ENCODE results near the gene FOXRED1.

Gene FOXRED1

DNA sequence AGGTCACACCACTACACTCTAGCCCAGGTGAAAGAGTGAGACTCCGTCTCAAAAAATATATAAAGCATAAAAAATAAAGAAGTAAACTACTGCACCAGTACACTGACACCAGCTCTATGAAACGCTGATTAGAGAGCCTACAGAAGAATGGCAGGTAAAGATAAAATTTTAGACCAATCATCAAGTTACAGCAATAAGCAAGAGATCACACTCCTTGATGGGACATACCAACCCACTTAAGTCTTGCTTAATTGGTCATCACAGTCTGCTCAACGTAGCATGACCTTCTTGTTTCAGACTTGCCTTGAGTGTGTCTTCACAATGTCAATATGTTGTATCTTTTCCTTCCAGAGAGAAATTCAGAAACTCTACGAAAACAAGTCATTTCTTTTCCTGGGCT is 12.7 kb upstream of the FOXRED1 start:
- DNase-seq (ENCODE audit: low spot score), result no peak
- Mint-ChIP-seq H3K4me3 (no peak overlapping the region), H3K36me3 (ENCODE audit: low read depth) (peaks cover 14% of the 10 kb centered on the region), H3K4me1 (ENCODE audit: low read depth) (no peaks in the 10 kb centered on the region), H3K9me3 (no peaks in the 10 kb centered on the region), H3K27me3 (ENCODE audit: low read depth) (no peaks in the 10 kb centered on the region), H3K27ac (no peak overlapping the region)

DNA sequence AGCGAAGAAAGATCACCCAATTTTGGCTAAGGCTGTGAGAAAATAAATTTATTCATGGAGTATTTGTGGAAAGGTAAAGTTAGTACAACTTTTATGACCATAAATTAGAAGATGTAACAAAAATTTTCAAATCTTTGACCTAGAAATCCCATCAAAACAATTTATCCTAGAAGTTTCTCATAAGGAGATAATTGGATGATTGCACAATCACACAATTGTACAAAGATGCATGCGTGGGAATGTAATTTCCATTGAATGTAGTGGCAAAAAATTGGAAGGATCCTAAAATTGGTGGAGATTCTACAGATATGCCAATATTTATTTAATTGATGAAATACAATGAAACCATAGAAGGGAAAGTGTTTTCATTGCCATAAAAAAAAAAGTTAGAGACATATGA is 11.8 kb upstream of the FOXRED1 start:
- DNase-seq (ENCODE audit: low spot score), result no peak
- Mint-ChIP-seq H3K4me3 (no peak overlapping the region), H3K4me1 (ENCODE audit: low read depth) (no peaks in the 10 kb centered on the region), H3K36me3 (ENCODE audit: low read depth) (peaks cover 20% of the 10 kb centered on the region), H3K27ac (no peak overlapping the region), H3K27me3 (ENCODE audit: low read depth) (no peaks in the 10 kb centered on the region), H3K9me3 (no peaks in the 10 kb centered on the region)

GRCh38 chr11:126257764-126258163 is 11.2 kb upstream of the FOXRED1 start:
- DNase-seq (ENCODE audit: low spot score), result no peak
- Mint-ChIP-seq H3K27me3 (ENCODE audit: low read depth) (no peaks in the 10 kb centered on the region), H3K4me3 (no peak overlapping the region), H3K36me3 (ENCODE audit: low read depth) (peaks cover 20% of the 10 kb centered on the region), H3K27ac (no peak overlapping the region), H3K4me1 (ENCODE audit: low read depth) (no peaks in the 10 kb centered on the region), H3K9me3 (no peaks in the 10 kb centered on the region)

DNA sequence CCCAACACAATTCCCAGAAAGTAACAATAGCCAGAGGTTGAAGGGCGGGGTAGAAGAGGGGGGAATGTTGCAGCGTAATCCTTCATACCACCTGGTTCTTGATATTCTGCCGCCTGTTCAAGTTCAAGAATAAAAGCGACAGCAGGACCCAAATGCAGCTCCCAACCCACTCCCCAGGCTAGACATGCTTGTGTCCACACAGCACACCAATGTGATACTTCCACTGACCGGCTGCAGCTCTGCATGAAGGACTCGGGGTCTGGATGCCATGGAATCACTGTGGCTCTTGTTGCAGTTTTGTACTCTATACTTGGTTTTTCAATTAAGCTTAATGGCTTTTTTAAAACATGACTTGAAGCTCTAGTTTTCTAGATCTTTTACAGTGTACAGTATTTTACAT is 6.7 kb upstream of the FOXRED1 start:
- Mint-ChIP-seq H3K27me3 (ENCODE audit: low read depth) (no peaks in the 10 kb centered on the region), H3K4me1 (ENCODE audit: low read depth) (peaks cover 3% of the 10 kb centered on the region), H3K9me3 (no peaks in the 10 kb centered on the region), H3K4me3 (no peak overlapping the region), H3K36me3 (ENCODE audit: low read depth) (peaks cover 54% of the 10 kb centered on the region), H3K27ac (no peak overlapping the region)
- DNase-seq (ENCODE audit: low spot score), result no peak

DNA sequence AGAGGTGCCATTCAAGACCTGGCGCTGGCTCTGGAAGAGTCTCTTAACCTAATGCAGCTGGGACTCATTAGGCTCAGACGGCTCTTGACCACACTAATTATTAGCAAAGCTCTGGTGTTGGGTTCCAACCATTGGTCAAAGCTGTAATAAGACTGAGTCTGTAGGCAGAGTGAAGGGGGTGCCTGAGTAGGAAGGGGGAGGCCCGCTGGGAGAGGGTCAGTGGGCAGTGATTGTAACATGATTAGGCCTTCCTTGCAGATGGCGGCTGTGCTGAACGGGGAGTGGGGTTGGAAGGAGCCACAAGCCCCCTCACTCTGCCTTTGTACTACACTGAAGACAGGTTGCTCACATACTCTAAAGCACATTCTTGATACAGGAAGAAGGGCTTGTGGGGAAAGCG is 5.5 kb upstream of the FOXRED1 start:
- peaks cover 7% of the 10 kb centered on the region for H3K4me1 Mint-ChIP-seq (ENCODE audit: low read depth)
- no peaks in the 10 kb centered on the region for H3K27me3 Mint-ChIP-seq (ENCODE audit: low read depth)
- no peak for DNase-seq (ENCODE audit: low spot score)
- peaks cover 63% of the 10 kb centered on the region for H3K36me3 Mint-ChIP-seq (ENCODE audit: low read depth)
- no peaks in the 10 kb centered on the region for H3K9me3 Mint-ChIP-seq
- H3K27ac Mint-ChIP-seq, result no peak overlapping the region
- H3K4me3 Mint-ChIP-seq, result no peak overlapping the region

- Mint-ChIP-seq H3K4me1 (ENCODE audit: low read depth) (peaks cover 20% of the 10 kb centered on the region), H3K27ac (no peak overlapping the region), H3K36me3 (ENCODE audit: low read depth) (peaks cover 62% of the 10 kb centered on the region), H3K27me3 (ENCODE audit: low read depth) (no peaks in the 10 kb centered on the region), H3K4me3 (no peak overlapping the region), H3K9me3 (no peaks in the 10 kb centered on the region)
- DNase-seq (ENCODE audit: low spot score), result no peak
Observed at GRCh38 chr11:126265811-126266210, 3.1 kb upstream of the FOXRED1 start.

- Mint-ChIP-seq H3K4me1 (ENCODE audit: low read depth) (peaks cover 20% of the 10 kb centered on the region), H3K27ac (peak overlapping the region; percentile 98), H3K9me3 (no peaks in the 10 kb centered on the region), H3K36me3 (ENCODE audit: low read depth) (peaks cover 59% of the 10 kb centered on the region), H3K4me3 (peak overlapping the region; percentile 98), H3K27me3 (ENCODE audit: low read depth) (no peaks in the 10 kb centered on the region)
- DNase-seq (ENCODE audit: low spot score), result no peak
Observed at GRCh38 chr11:126267650-126268049, 1.3 kb upstream of the FOXRED1 start.

- peaks cover 56% of the 10 kb centered on the region for H3K36me3 Mint-ChIP-seq (ENCODE audit: low read depth)
- no peak for DNase-seq (ENCODE audit: low spot score)
- H3K27ac Mint-ChIP-seq, result peak overlapping the region; percentile 98
- H3K9me3 Mint-ChIP-seq, result no peaks in the 10 kb centered on the region
- H3K4me3 Mint-ChIP-seq, result peak overlapping the region; percentile 98
- peaks cover 20% of the 10 kb centered on the region for H3K4me1 Mint-ChIP-seq (ENCODE audit: low read depth)
- no peaks in the 10 kb centered on the region for H3K27me3 Mint-ChIP-seq (ENCODE audit: low read depth)
Observed at GRCh38 chr11:126268361-126268707, 620 bp upstream of the FOXRED1 start.

- Mint-ChIP-seq H3K4me3 (no peak overlapping the region), H3K9me3 (no peaks in the 10 kb centered on the region), H3K4me1 (ENCODE audit: low read depth) (peaks cover 22% of the 10 kb centered on the region), H3K36me3 (ENCODE audit: low read depth) (peaks cover 40% of the 10 kb centered on the region), H3K27me3 (ENCODE audit: low read depth) (no peaks in the 10 kb centered on the region), H3K27ac (peak overlapping the region; percentile 41)
- DNase-seq (ENCODE audit: low spot score), result no peak
Observed at GRCh38 chr11:126277322-126277721, 8.4 kb downstream of the FOXRED1 start.

GRCh38 chr11:126277780-126278179 is 8.8 kb downstream of the FOXRED1 start:
- H3K27ac Mint-ChIP-seq, result peak overlapping the region; percentile 41

GRCh38 chr11:126279191-126279590 is 10.2 kb downstream of the FOXRED1 start:
- H3K4me3 Mint-ChIP-seq, result no peak overlapping the region
- no peaks in the 10 kb centered on the region for H3K9me3 Mint-ChIP-seq
- no peak for DNase-seq (ENCODE audit: low spot score)
- no peaks in the 10 kb centered on the region for H3K27me3 Mint-ChIP-seq (ENCODE audit: low read depth)
- peaks cover 27% of the 10 kb centered on the region for H3K4me1 Mint-ChIP-seq (ENCODE audit: low read depth)
- H3K36me3 Mint-ChIP-seq (ENCODE audit: low read depth), result peaks cover 34% of the 10 kb centered on the region
- no peak overlapping the region for H3K27ac Mint-ChIP-seq

More at GRCh38 chr11:126277780-126278179, 8.8 kb downstream of the FOXRED1 start:
- no peak for DNase-seq (ENCODE audit: low spot score)
- Mint-ChIP-seq H3K36me3 (ENCODE audit: low read depth) (peaks cover 40% of the 10 kb centered on the region), H3K9me3 (no peaks in the 10 kb centered on the region), H3K27me3 (ENCODE audit: low read depth) (no peaks in the 10 kb centered on the region), H3K4me3 (no peak overlapping the region), H3K4me1 (ENCODE audit: low read depth) (peaks cover 25% of the 10 kb centered on the region)

DNA sequence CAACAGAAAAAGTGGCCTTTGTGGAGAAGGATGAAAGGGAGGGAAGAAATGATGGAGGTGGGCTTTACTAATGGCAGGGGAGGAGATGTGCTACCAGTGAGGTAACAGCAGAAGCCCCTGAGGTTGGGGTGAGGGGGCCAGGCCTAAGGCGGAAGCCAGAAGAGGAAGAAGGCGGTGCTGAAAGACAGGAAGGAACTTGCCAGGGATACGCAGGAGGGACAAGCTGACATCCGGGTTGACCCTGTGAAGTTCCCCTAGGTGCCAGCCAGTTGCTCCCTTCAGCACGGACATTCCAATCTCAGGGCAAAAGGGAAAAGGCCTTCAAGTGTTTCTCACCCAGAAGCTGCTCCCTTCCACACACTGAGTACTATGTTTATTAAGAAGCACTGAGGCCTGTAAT is 11.6 kb downstream of the FOXRED1 start:
- DNase-seq (ENCODE audit: low spot score), result no peak
- peaks cover 36% of the 10 kb centered on the region for H3K4me1 Mint-ChIP-seq (ENCODE audit: low read depth)
- H3K27ac Mint-ChIP-seq, result peak overlapping the region; percentile 35
- no peaks in the 10 kb centered on the region for H3K27me3 Mint-ChIP-seq (ENCODE audit: low read depth)
- peak overlapping the region; percentile 8 for H3K4me3 Mint-ChIP-seq
- H3K9me3 Mint-ChIP-seq, result no peaks in the 10 kb centered on the region
- H3K36me3 Mint-ChIP-seq (ENCODE audit: low read depth), result peaks cover 22% of the 10 kb centered on the region

- peaks cover 36% of the 10 kb centered on the region for H3K4me1 Mint-ChIP-seq (ENCODE audit: low read depth)
- peak overlapping the region; percentile 71 for H3K27ac Mint-ChIP-seq
- H3K4me3 Mint-ChIP-seq, result peak overlapping the region; percentile 93
- peaks cover 18% of the 10 kb centered on the region for H3K36me3 Mint-ChIP-seq (ENCODE audit: low read depth)
- no peak for DNase-seq (ENCODE audit: low spot score)
- no peaks in the 10 kb centered on the region for H3K9me3 Mint-ChIP-seq
- H3K27me3 Mint-ChIP-seq (ENCODE audit: low read depth), result no peaks in the 10 kb centered on the region
Observed at GRCh38 chr11:126281245-126281644, 12.3 kb downstream of the FOXRED1 start.

GRCh38 chr11:126281666-126282175 is 12.8 kb downstream of the FOXRED1 start:
- peak overlapping the region; percentile 82 for H3K27ac Mint-ChIP-seq
- H3K9me3 Mint-ChIP-seq, result no peaks in the 10 kb centered on the region
- H3K4me1 Mint-ChIP-seq (ENCODE audit: low read depth), result peaks cover 36% of the 10 kb centered on the region
- peaks cover 19% of the 10 kb centered on the region for H3K36me3 Mint-ChIP-seq (ENCODE audit: low read depth)
- H3K4me3 Mint-ChIP-seq, result peak overlapping the region; percentile 93
- DNase-seq (ENCODE audit: low spot score), result no peak
- H3K27me3 Mint-ChIP-seq (ENCODE audit: low read depth), result no peaks in the 10 kb centered on the region

DNA sequence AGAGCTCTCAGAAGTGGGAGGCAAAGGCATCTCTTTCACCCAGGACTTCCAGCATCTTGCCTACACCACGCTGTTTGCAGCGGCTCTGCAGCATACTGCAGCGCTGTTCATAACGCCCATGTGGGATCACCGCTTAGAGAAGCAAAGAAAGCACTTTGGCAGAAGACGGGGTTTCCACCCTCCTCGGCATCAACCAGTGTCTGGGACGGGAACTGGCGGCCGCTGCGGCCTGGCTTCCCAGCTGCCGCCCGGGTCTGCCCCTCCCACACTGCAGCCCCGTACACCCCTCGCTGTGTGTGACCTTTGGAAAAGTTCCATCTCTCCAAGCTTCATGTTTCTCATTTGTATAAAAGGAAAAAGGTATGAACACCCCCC is 13.4 kb downstream of the FOXRED1 start:
- Mint-ChIP-seq H3K36me3 (ENCODE audit: low read depth) (peaks cover 16% of the 10 kb centered on the region), H3K4me1 (ENCODE audit: low read depth) (peaks cover 36% of the 10 kb centered on the region), H3K27me3 (ENCODE audit: low read depth) (no peaks in the 10 kb centered on the region), H3K27ac (peak overlapping the region; percentile 87), H3K4me3 (peak overlapping the region; percentile 93), H3K9me3 (no peaks in the 10 kb centered on the region)
- DNase-seq (ENCODE audit: low spot score), result no peak
